ENCODE measurements around the gene STARD10. TPM values are rescaled to one million over a fixed set of nuclear protein-coding genes. Genes with fewer than 3 reads are reported as not detected.

STARD10 gene
- total and polyA plus RNA-seq, 9 of the 15 experiments (the other 6 are each of a cell fraction or from before 2014, with no cell fraction given) = 0.15 to 52.9 (median 32.3) TPM

GRCh38 chr11:72722050-72722748 lies 71.6 kb downstream of the STARD10 start (continued):
- TF ChIP-seq ZBTB33 (CRISPR knock-in tag; IDR thresholded peaks at IDR 0.05) (no peak), ZBED1 (IDR thresholded peaks at IDR 0.05) (no peak), POLR2B (IDR thresholded peaks at IDR 0.05; ENCODE audit: low read depth, partially characterized antibody) (peak; percentile 67), MEF2D (tag; conservative IDR thresholded peaks at IDR 0.05; ENCODE audit: low read depth) (no peak), ETV1 (tag; conservative IDR thresholded peaks at IDR 0.05; ENCODE audit: low read depth) (peak; percentile 68), ZNF592 (IDR thresholded peaks at IDR 0.05) (peak; percentile 69), CTBP1 (IDR thresholded peaks at IDR 0.05; ENCODE audit: borderline replicate concordance) (no peak), ZNF347 (CRISPR knock-in tag; IDR thresholded peaks at IDR 0.05; ENCODE audit: low read depth) (no peak), SMARCA4 (IDR thresholded peaks at IDR 0.05) (peak; percentile 64), SOX6 (IDR thresholded peaks at IDR 0.05) (no peak), MLLT1 (IDR thresholded peaks at IDR 0.05) (peak; percentile 43 to 48; a peak in 1 of 4 replicates)

All from K562 (cell line).